Keratinocyte (primary cell): ENCODE measurements around the gene SCAPER. TPM values are rescaled to one million over a fixed set of nuclear protein-coding genes. Genes with fewer than 3 reads are reported as not detected.

Experiments
- DNase-seq: peaks from one replicate; pipeline ENCODE4 v3.0.0-alpha.2; 2011; ENCODE audit warnings: low read depth, missing footprints, low spot score
- FAIRE-seq: peaks from 2 replicates; lab custom pipeline; 2011; peaks lifted over from hg19 to GRCh38; lab: Jason Lieb, UNC
- H2AFZ ChIP-seq: 2 replicates; pipeline ENCODE4 v1.6.0; 2012; ENCODE audit warnings: low read length, control low read depth, inconsistent platforms; ENCODE audit not compliant: control insufficient read depth
- H3K27ac ChIP-seq: 2 replicates; pipeline ENCODE4 v1.5.1; 2011; ENCODE audit warnings: low read length; ENCODE audit not compliant: control insufficient read depth, insufficient read depth
- H3K27me3 ChIP-seq: 3 replicates; pipeline ENCODE4 v1.6.0; 2011; ENCODE audit warnings: low read length; ENCODE audit not compliant: control insufficient read depth, insufficient read depth; ENCODE audit errors: extremely low read depth
- H3K36me3 ChIP-seq, 2 experiments: 2 replicates in 1 of 2; 3 replicates in 1 of 2; pipeline ENCODE4 v1.5.1; 2011; ENCODE audit warnings: low read length in 2 of 2, mild to moderate bottlenecking in 1 of 2; ENCODE audit not compliant: control insufficient read depth in 2 of 2, insufficient read depth in 2 of 2; ENCODE audit errors: extremely low read depth in 1 of 2
- H3K4me1 ChIP-seq: 3 replicates; pipeline ENCODE4 v1.5.1; 2011; ENCODE audit warnings: low read length; ENCODE audit not compliant: control insufficient read depth, insufficient read depth; ENCODE audit errors: extremely low read depth
- H3K4me2 ChIP-seq: 3 replicates; pipeline ENCODE4 v1.6.0; 2011; ENCODE audit warnings: low read depth, low read length; ENCODE audit not compliant: control insufficient read depth, insufficient read depth; ENCODE audit errors: extremely low read depth
- H3K4me3 ChIP-seq, 3 experiments: fragments of 200-600 bp in 1 of 3; sonication (generic) in 1 of 3; 2 replicates in 2 of 3; 3 replicates in 1 of 3; pipeline ENCODE4 v1.5.1; 2011 to 2016; ENCODE audit warnings: low read length in 3 of 3, mild to moderate bottlenecking in 3 of 3, control low read depth in 2 of 3, inconsistent platforms in 1 of 3, low read depth in 1 of 3, mixed read lengths in 1 of 3, mixed run types in 1 of 3, moderate library complexity in 1 of 3; ENCODE audit not compliant: control insufficient read depth in 2 of 3, insufficient read depth in 2 of 3; ENCODE audit errors: extremely low read depth in 1 of 3
- H3K79me2 ChIP-seq: 2 replicates; pipeline ENCODE4 v1.6.0; 2012; ENCODE audit warnings: low read length; ENCODE audit not compliant: control insufficient read depth, insufficient read depth
- H3K9ac ChIP-seq: 3 replicates; pipeline ENCODE4 v1.6.0; 2011; ENCODE audit warnings: low read length; ENCODE audit not compliant: control insufficient read depth, insufficient read depth; ENCODE audit errors: extremely low read depth
- H3K9me1 ChIP-seq: 3 replicates; pipeline ENCODE4 v1.6.0; 2011; ENCODE audit warnings: low read length; ENCODE audit not compliant: control insufficient read depth, insufficient read depth; ENCODE audit errors: extremely low read depth
- H3K9me3 ChIP-seq: 2 replicates; pipeline ENCODE4 v1.5.1; 2012; ENCODE audit warnings: low read depth, low read length; ENCODE audit not compliant: control insufficient read depth
- H4K20me1 ChIP-seq: 3 replicates; pipeline ENCODE4 v1.6.0; 2011; ENCODE audit warnings: low read length; ENCODE audit not compliant: control insufficient read depth, insufficient read depth; ENCODE audit errors: extremely low read depth
- EZH2 ChIP-seq: IDR thresholded peaks from one replicate; pipeline ENCODE4 v1.6.1; 2012; ENCODE audit warnings: inconsistent platforms, mild to moderate bottlenecking, low read length, moderate library complexity
- dilution Hi-C: fragments of 300-500 bp; cut with MboI; formaldehyde crosslinking; loops from one replicate; pipeline ENCODE4 v1.7.0; 2020; ENCODE audit warnings: low sequenced_read_pairs; ENCODE audit not compliant: extremely low pct_ligation_motif_present
- polyA plus RNA-seq, 5 experiments: library from polyadenylated mRNA; depleted of rRNA in 3 of 5; stranded (reverse) in 3 of 5; stranded (forward) in 1 of 5; unstranded in 1 of 5; fragments of >200 nt; gene quantifications; 1 replicate in 1 of 5; 2 replicates in 3 of 5; 3 replicates in 1 of 5; pipeline versions ENCODE4 v1.2.1 to v1.2.3, GENCODE V29; 2011 to 2012; ENCODE audit warnings: missing spikeins in 2 of 5, low read depth in 1 of 5, low replicate concordance in 1 of 5
- TF ChIP-seq, protein P1 (sequence below), 3 experiments: IDR thresholded peaks in 1 of 3; conservative IDR thresholded peaks in 1 of 3; optimal IDR thresholded peaks in 1 of 3; 2 replicates in 2 of 3; 3 replicates in 1 of 3; pipeline versions ENCODE3 to v1.5.1; 2011; ENCODE audit warnings: low read length in 3 of 3, mild to moderate bottlenecking in 3 of 3, moderate library complexity in 2 of 3, control low read depth in 1 of 3, inconsistent platforms in 1 of 3; ENCODE audit not compliant: insufficient read depth in 2 of 3; ENCODE audit errors: extremely low read depth in 1 of 3

The SCAPER gene
- polyA plus RNA-seq, 1 donor (not counting 4 experiments of a cell fraction or from before 2014, with no cell fraction given), result 5.2 TPM

DNA sequence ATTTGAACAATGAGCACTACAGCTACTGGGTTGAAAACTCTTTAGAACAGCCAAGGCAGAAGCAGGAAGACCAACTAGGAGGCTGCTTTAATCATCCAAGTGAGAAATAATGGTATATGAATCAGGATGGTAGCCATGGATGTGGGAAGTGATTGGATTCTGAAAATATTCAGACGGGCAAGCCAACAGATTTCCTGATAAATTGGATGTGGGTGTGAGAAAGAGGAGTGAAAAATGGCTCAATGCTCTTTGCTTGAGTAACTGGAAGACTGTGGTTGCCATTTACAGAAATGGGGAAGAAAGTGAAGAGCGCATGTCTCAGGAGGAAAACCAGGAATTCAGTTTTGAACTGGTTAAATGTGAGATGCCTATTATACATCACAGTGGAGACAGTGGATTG lies 518.2 kb downstream of the SCAPER start:
- Histone ChIP-seq H3K4me2 (no peak overlapping the region), H2AFZ (no peak overlapping the region), H4K20me1 (no peaks in the 10 kb centered on the region), H3K4me1 (no peaks in the 10 kb centered on the region), H3K27me3 (no peaks in the 10 kb centered on the region), H3K9me3 (no peaks in the 10 kb centered on the region), H3K79me2 (no peaks in the 10 kb centered on the region), H3K4me3 (no peak overlapping the region), H3K36me3 (no peaks in the 10 kb centered on the region), H3K9ac (no peak overlapping the region), H3K27ac (no peak overlapping the region), H3K9me1 (no peaks in the 10 kb centered on the region)
- DNase-seq (no peak), FAIRE-seq (no peak)
- TF ChIP-seq, protein P1, sequence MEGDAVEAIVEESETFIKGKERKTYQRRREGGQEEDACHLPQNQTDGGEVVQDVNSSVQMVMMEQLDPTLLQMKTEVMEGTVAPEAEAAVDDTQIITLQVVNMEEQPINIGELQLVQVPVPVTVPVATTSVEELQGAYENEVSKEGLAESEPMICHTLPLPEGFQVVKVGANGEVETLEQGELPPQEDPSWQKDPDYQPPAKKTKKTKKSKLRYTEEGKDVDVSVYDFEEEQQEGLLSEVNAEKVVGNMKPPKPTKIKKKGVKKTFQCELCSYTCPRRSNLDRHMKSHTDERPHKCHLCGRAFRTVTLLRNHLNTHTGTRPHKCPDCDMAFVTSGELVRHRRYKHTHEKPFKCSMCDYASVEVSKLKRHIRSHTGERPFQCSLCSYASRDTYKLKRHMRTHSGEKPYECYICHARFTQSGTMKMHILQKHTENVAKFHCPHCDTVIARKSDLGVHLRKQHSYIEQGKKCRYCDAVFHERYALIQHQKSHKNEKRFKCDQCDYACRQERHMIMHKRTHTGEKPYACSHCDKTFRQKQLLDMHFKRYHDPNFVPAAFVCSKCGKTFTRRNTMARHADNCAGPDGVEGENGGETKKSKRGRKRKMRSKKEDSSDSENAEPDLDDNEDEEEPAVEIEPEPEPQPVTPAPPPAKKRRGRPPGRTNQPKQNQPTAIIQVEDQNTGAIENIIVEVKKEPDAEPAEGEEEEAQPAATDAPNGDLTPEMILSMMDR (optimal IDR thresholded peaks at IDR 0.05 in 1 of 3, IDR thresholded peaks at IDR 0.05 in 1 of 3, conservative IDR thresholded peaks at IDR 0.05 in 1 of 3; ENCODE audit: extremely low read depth in 1 of 3, insufficient read depth in 2 of 3, low read length in 3 of 3), result no peak
- TF ChIP-seq EZH2, result no peak
- dilution Hi-C loops, result no loop called here

DNA sequence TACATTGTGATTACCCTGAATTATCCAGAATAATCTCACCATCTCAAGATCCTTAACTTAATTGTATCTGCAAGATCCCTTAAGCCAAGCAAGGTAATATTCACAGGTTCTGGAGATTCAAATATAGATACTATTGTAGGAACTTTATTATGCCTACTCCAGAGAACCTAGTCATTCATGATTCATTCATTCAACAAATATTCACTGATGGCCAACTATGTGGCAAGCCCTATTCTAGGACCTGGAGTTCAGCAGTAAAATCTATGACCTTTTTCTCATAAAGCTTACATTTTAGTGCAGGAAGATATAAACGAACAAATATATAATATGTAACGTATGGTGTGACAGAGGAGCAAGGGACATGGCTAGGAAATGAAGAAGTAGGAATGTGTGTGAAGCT lies 519.0 kb downstream of the SCAPER start:
- no peaks in the 10 kb centered on the region for H3K79me2 ChIP-seq
- H3K27ac ChIP-seq, result no peak overlapping the region
- H3K36me3 ChIP-seq, result no peaks in the 10 kb centered on the region
- no peaks in the 10 kb centered on the region for H3K9me1 ChIP-seq
- FAIRE-seq, result no peak
- dilution Hi-C loops, result no loop called here
- no peak overlapping the region for H2AFZ ChIP-seq
- no peaks in the 10 kb centered on the region for H3K4me1 ChIP-seq
- DNase-seq, result no peak
- H3K9ac ChIP-seq, result no peak overlapping the region
- no peaks in the 10 kb centered on the region for H4K20me1 ChIP-seq
- H3K4me3 ChIP-seq, result no peak overlapping the region
- H3K27me3 ChIP-seq, result no peaks in the 10 kb centered on the region
- no peak for TF ChIP-seq EZH2
- TF ChIP-seq, protein P1 (optimal IDR thresholded peaks at IDR 0.05 in 1 of 3, IDR thresholded peaks at IDR 0.05 in 1 of 3, conservative IDR thresholded peaks at IDR 0.05 in 1 of 3; ENCODE audit: extremely low read depth in 1 of 3, insufficient read depth in 2 of 3, low read length in 3 of 3), result no peak
- H3K9me3 ChIP-seq, result no peaks in the 10 kb centered on the region
- no peak overlapping the region for H3K4me2 ChIP-seq
